Measurements from ENCODE around the gene SPAG8. TPM values are rescaled to one million over a fixed set of nuclear protein-coding genes. Genes with fewer than 3 reads are reported as not detected.

Gene SPAG8
- total RNA-seq, 2 donors from 2014 or later = 0.58 to 0.82 TPM

DNA sequence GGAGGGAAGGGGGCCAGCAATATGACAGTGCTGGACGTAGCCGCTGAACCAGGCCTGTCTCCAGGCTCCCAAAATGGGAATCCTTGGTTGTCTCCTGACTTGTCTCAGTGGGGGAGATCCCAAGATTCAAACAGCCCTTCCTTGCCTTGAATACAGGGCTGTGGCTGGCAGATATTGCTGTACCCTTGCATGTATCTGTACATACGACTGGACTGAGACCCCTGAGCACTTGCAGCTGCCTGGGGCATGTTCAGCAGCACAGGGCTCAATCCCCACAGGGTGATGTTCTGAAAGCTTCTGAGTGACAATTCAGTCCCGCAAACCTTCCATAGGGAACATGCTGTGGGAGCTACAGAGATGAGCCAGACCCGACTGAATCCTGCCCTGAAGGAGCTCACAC lies 44.8 kb upstream of the SPAG8 start:
- no peaks in the 10 kb centered on the region for H3K36me3 ChIP-seq
- no peaks in the 10 kb centered on the region for H3K9me3 ChIP-seq
- no peak overlapping the region for H3K27ac ChIP-seq
- no peak overlapping the region for H3K9ac ChIP-seq (ENCODE audit: low read depth in 2 of 2, low read length in 2 of 2)
- peaks cover 5% of the 10 kb centered on the region for H3K27me3 ChIP-seq
- TF ChIP-seq, protein P1, sequence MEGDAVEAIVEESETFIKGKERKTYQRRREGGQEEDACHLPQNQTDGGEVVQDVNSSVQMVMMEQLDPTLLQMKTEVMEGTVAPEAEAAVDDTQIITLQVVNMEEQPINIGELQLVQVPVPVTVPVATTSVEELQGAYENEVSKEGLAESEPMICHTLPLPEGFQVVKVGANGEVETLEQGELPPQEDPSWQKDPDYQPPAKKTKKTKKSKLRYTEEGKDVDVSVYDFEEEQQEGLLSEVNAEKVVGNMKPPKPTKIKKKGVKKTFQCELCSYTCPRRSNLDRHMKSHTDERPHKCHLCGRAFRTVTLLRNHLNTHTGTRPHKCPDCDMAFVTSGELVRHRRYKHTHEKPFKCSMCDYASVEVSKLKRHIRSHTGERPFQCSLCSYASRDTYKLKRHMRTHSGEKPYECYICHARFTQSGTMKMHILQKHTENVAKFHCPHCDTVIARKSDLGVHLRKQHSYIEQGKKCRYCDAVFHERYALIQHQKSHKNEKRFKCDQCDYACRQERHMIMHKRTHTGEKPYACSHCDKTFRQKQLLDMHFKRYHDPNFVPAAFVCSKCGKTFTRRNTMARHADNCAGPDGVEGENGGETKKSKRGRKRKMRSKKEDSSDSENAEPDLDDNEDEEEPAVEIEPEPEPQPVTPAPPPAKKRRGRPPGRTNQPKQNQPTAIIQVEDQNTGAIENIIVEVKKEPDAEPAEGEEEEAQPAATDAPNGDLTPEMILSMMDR (IDR thresholded peaks at IDR 0.05) = no peak
- DNase-seq = no peak
- no peak overlapping the region for H3K4me3 ChIP-seq
- intact Hi-C loops (cut with DNase I) = no loop called here
- H3K4me1 ChIP-seq = no peaks in the 10 kb centered on the region

DNA sequence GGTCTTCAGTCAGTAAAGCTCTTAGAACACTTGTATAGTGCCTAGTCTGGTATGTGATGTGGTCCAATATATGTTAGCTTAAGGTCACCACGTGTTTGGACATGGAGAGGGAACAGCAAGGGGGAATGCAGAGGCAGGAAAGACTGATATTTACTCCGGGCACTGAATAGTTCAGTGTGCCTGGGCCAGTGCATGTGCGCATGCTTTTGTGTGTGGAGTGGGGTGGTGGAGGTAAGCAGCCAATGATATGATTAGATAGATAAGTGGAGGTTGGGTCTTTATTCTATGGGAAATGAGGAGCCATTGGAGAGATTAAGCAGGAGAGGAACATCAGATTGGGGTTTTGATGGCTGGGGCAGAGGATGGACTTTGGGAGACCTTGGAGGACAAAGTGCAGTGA lies 44.1 kb upstream of the SPAG8 start:
- intact Hi-C loops (cut with DNase I) = no loop called here
- no peaks in the 10 kb centered on the region for H3K9me3 ChIP-seq
- H3K9ac ChIP-seq (ENCODE audit: low read depth in 2 of 2, low read length in 2 of 2) = no peak overlapping the region
- H3K4me3 ChIP-seq = no peak overlapping the region
- H3K4me1 ChIP-seq = no peaks in the 10 kb centered on the region
- no peaks in the 10 kb centered on the region for H3K36me3 ChIP-seq
- H3K27me3 ChIP-seq = peaks cover 2% of the 10 kb centered on the region
- DNase-seq = no peak
- H3K27ac ChIP-seq = no peak overlapping the region
- TF ChIP-seq, protein P1 (IDR thresholded peaks at IDR 0.05) = no peak

DNA sequence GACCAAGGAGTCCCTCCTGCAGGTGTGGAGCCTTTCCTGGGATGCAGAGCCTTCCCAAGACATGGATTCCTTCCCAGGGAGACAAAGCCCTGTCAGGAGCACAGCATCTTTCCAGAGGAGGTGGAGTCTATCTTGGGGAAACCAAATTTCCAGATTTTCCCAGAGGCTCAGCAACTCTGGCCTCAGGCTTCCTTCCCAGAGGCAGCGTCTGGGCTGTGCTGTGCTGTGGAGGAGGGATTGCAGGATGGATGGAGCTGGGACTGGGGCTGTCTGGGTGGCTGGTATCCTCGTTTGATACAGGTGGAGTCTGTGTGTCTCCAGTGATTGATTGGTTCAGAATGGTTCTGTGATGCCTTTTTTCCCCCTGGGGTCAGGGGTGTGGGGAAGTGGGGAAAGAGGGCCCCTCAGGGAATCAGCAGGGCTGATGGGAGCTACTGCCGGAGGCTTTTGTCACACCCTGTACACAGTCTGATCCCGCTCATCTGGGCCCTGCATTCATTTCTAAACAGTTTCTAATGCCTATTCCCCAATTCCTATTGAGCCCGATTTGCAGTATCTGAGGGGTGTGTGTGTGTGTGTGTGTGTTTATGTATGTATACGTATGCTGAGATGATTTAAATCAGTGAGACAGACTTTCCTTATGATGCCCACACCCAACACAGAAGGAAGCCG lies 42.2 kb upstream of the SPAG8 start:
- intact Hi-C loops (cut with DNase I) = no loop called here
- no peak overlapping the region for H3K9ac ChIP-seq (ENCODE audit: low read depth in 2 of 2, low read length in 2 of 2)
- no peak overlapping the region for H3K27ac ChIP-seq
- no peaks in the 10 kb centered on the region for H3K9me3 ChIP-seq
- no peaks in the 10 kb centered on the region for H3K27me3 ChIP-seq
- H3K4me1 ChIP-seq = no peaks in the 10 kb centered on the region
- DNase-seq = no peak
- no peaks in the 10 kb centered on the region for H3K36me3 ChIP-seq
- TF ChIP-seq, protein P1 (IDR thresholded peaks at IDR 0.05) = no peak
- H3K4me3 ChIP-seq = no peak overlapping the region

DNA sequence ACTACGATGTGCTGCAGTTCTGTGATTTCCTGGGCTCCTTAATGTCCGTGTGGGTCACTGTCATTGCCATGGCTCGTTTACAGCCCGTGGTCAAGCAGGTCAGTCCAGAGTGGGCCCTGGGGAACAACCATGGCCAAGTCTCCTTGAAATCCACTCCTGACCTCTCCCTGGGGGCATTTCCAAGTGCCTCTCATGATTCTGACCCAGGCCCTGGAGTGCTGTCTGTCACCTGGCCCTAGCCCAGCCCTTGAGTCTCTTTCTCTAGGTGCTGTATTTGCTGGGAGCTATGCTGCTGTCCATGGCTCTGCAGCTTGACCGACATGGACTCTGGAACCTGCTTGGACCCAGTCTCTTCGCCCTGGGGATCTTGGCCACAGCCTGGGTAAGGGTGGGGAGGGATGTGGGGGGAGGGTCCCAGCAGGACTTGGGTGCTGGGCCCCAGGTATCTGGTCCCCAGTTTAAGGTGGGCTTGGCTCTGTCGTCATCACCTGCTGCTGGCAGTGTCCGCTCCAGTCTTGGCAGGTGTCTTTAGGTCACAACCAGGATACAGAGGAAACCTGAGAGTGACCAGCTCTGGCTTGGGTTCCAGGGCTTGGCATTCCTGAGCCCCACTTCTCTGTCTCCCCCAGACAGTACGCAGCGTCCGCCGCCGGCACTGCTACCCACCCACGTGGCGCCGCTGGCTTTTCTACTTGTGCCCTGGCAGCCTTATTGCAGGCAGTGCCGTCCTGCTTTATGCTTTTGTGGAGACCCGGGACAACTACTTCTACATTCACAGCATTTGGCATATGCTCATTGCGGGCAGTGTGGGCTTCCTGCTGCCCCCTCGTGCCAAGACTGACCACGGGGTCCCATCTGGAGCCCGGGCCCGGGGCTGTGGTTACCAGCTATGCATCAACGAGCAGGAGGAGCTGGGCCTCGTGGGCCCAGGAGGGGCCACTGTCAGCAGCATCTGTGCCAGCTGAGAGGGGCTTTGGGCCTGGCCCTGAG lies 41.1 kb upstream of the SPAG8 start:
- H3K27ac ChIP-seq = no peak overlapping the region
- no peaks in the 10 kb centered on the region for H3K36me3 ChIP-seq
- TF ChIP-seq, protein P1 (IDR thresholded peaks at IDR 0.05) = no peak
- intact Hi-C loops (cut with DNase I) = no loop called here
- no peak overlapping the region for H3K9ac ChIP-seq (ENCODE audit: low read depth in 2 of 2, low read length in 2 of 2)
- DNase-seq = peak; percentile 14
- H3K27me3 ChIP-seq = no peaks in the 10 kb centered on the region
- no peaks in the 10 kb centered on the region for H3K9me3 ChIP-seq
- no peak overlapping the region for H3K4me3 ChIP-seq
- no peaks in the 10 kb centered on the region for H3K4me1 ChIP-seq

DNA sequence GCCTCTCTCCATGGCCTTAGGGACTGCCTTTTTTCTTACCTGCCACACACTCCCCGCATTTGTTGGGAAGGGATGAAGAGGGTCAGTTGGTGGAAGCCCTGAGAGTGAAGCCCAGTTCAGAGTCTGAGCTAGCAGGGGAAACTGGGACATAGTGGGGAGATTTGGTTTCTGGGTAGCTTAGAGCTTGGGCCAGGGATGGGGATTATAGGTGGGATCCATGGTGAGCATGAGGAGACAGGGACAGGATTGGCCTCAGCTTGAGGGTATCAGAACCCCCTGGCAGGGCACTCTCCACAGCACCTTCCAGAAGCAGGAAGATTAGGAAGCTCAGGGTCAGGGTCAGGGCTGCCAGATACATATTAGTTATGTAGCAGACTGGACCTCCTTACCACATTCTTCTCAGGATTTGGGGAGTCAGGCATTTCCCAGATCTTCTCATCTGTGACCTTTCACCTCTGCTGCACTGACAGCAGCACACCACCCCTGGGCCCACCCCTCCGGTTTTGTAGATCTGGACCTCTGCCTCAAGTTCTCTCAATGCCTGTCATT lies 40.3 kb upstream of the SPAG8 start:
- peak; percentile 7 for DNase-seq
- Histone ChIP-seq H3K9ac (ENCODE audit: low read depth in 2 of 2, low read length in 2 of 2) (no peak overlapping the region), H3K27me3 (no peaks in the 10 kb centered on the region), H3K9me3 (no peaks in the 10 kb centered on the region), H3K4me1 (no peaks in the 10 kb centered on the region), H3K27ac (no peak overlapping the region), H3K4me3 (no peak overlapping the region), H3K36me3 (no peaks in the 10 kb centered on the region)
- TF ChIP-seq, protein P1 (IDR thresholded peaks at IDR 0.05) = no peak
- intact Hi-C loops (cut with DNase I) = no loop called here
